Osteoblast (primary cell): ENCODE measurements around the gene CCDC81. TPM values are rescaled to one million over a fixed set of nuclear protein-coding genes. Genes with fewer than 3 reads are reported as not detected.

ENCODE experiments used
- total RNA-seq: library from RNA; depleted of rRNA; stranded (reverse); fragments of >200 nt; gene quantifications from 2 replicates; pipeline ENCODE4 v1.2.3, GENCODE V29; 2012

Gene CCDC81
- total RNA-seq, 1 donor, result 0.36 TPM

Other genes starting within 250 kb of the CCDC81 start
- gene EED, start 130.1 kb upstream of the CCDC81 start, total RNA-seq, result 12.3 and 17.7 TPM in 2 replicates
- 65.9 and 72.2 TPM in 2 replicates for gene HIKESHI, start 72.6 kb upstream of the CCDC81 start, total RNA-seq